Measurements from ENCODE around the gene BAMBI. TPM values are rescaled to one million over a fixed set of nuclear protein-coding genes. Genes with fewer than 3 reads are reported as not detected.

Gene BAMBI
- total RNA-seq, 1 experiment from 2014 or later = 31.5 TPM

DNA sequence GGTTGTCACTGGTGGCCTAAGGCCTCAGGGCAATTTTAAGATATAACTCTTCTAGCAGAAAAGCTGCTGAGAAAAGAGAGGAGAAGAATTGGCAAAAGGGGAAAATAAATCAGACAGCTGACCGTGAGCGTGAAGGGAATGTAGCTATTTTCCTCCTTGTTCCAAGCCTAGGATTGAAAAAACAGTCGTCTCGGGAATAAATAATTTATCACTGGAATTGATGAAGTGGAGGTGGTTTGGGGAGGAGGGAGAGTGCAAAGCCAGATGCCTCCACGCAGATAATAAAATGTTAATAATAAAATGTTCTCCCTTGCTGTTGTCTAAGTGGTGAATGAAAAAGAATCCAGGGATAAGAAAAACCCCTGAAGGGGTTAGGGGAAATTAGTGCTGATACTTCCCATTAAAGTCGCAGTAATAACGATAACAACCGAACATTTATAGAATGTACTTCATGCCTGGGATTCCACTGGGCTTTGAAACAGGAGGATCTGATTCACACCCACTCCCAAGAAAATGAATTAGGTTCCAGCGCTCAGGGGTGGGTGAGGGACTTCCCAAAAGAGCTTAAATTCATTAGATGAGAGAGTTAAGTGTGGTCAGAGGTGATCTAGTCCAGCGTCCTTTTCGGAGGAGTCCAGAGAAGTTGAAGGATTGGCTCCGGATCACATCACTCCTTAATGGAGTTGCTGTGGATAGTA lies 27.3 kb downstream of the BAMBI start:
- no peak for DNase-seq (ENCODE audit: low read depth)

DNA sequence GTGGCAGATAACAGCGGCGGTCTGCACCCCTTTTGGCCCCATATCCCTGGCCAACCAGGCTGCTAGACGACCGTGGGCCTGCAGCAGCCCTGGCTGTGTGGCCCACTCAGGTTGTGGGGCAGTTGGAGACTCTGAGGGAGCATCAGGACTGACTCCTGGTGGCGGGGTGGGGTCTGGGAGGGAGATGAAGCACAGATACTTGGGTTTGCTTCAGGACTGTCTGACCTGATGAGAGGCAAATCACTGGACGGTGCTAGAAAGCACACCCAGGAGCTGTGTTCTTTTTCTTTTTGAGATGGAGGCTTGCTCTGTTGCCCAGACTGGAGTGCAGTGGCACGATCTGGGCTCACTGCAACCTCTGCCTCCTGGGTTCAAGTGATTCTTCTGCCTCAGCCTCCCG lies 28.2 kb downstream of the BAMBI start:
- DNase-seq (ENCODE audit: low read depth) = no peak

DNA sequence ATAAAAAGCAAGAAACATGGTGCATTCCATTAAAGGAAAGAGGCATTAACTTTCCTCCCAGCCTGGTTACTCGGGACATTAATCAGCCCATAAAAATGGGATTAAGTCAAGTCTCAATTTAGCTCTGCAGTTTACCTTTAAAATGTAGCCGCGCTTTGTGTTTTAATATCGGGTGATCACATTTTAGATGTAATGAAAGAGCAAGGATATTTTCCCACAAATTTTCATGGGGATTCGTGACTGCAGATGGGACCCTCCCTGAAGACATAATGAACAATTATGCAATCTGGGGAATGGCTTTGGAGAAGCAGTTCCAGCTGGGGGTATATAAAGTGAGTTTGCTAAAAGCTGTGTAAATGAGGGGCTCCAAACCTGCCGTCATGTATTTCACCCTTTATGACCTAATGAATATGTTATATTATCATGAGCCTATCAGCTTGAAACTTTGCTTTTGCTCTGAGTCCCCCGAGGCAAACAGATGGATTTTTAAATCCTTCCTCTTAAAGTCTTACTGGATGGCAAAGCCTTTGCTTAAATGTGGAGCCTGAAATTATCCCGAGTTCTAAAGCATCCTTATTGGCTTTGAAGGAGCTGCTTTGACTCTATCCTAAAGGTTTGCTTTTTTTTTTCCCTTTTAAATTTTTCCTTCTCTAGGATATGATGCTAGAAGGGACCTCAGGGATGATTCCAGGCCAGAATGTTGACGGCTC lies 31.8 kb downstream of the BAMBI start:
- no peak for DNase-seq (ENCODE audit: low read depth)

DNA sequence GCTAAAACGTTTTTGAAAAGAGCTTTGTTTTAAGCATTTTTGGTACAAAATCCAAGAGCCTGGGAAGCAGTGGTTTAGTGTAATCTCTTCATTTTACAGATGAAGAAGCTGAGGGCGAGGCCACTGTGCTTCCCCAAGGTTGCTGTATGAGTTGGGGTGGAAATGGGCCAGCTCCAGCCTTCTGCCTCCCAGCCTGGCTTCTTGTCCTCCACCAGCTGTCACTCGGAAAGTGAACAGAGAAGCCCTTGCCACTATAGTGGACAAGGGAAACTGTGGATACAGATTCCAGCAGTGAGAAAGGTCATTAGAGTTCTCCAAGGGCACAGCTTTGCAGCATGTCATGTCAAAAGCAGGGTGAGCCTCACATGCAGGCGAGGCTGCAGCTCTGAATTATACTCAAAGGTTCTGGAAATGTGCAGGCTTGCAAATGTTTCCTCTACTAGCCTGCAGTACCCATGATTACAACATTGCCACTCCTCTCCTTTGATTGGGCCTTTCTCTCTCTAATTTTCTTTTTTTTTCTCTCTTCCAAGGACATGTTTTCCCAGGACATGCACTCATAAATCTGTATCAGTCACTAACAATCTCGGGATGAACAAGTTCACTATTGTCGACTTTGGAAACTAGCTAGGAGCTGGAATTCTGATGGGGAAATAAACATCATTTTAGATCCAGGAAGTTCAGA lies 33.0 kb downstream of the BAMBI start:
- DNase-seq (ENCODE audit: low read depth) = no peak

DNA sequence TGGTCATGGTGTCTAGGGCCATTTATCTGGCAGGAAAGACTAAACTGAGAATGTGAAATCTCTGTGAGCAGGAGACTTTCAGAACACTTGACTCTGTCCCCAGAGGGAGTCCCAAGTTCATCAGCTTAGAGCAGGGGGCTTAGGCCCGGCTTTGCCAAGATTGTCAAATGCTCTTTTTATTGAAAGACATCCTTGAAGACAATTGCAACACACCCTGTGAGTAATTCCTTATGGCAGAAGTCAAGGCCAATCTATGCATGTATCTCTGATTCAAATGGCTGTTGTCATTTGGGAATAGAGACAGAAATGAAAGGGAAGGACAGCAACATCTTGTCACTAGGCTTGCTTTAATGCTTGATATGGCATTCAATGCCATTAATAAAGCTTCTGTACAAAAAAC lies 33.7 kb downstream of the BAMBI start:
- DNase-seq (ENCODE audit: low read depth) = no peak

DNA sequence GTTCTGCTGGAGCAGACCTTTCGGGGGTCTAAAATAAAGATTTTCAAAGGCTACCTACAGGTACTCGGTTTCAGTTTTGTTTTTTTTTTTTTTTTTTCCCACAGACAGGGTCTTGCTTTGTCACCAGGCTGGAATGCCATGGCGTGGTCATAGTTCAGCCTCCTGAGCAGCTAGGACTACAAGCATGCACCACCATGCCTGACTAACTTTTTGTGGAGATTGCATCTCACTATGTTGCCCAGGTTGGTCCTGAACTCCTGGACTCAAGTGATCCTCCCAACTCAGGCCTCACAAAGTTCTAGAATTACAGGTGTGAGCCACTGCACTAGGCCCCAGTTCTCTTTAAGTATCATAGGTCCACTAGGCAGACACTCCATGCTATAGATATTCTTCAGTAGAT lies 34.5 kb downstream of the BAMBI start:
- DNase-seq (ENCODE audit: low read depth) = peak; percentile 38

DNA sequence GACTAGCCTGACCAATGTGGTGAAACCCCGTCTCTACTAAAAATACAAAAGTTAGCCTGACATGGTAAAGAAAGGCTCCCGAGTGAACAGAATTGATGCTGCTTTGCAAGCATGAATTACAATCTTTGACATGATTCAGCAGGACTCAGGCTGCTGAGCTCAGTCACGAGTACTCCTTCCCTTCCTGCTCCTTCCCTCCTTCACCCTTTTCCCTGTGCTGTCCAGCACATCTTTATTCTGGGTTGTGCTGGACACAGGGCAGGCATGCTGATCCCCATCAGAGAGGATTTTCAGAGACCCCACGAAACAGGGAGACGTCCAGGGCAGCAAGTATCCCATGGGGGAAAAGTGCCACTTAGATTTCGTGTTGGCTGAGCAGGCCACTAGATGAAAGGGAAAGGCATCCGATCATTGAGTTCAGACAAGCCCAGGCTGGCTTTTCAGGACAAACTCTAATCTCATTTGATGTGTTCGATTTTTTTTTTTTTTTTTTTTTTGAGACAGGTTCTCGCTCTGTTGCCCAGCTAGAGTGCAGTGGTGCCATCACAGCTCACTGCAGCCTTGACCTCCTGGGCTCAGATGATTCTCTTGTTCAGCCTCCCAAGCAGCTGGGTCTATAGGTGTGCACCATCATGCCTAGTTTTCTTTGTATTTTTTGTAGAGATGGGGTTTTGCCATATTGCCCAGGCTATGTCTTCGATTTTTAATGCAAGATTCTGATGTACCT lies 36.5 kb downstream of the BAMBI start:
- DNase-seq (ENCODE audit: low read depth) = no peak

DNA sequence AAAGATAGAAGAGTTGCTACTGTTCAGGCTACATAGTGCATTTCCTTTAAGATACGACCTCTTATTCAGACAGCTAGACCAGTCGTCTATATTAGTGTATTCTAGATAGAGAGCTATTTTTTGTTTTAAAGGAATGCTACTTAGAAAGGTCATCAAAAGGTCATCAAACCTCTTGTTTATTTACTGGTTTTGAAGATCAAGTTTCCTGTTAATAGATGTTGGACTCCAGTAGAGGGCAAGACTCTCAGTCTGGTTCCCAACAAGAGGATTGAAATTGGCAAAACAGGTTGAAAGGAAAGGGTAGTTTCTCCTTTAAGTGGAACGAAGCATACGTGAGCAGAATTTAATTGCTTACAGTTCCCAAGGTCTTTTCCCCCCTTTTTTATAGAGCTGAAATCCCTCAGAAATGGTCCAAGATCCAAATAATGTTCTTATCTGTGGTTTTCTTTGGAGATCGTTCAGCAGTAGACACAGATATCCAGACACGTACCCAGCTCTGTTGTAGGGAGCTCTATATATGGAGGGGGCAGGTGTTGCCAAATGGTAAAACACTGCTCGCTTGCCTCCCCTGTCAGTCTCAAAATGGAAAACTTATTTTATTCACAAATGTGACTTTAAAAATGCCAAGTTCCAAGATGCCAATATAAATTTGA lies 37.2 kb downstream of the BAMBI start:
- DNase-seq (ENCODE audit: low read depth) = no peak

DNA sequence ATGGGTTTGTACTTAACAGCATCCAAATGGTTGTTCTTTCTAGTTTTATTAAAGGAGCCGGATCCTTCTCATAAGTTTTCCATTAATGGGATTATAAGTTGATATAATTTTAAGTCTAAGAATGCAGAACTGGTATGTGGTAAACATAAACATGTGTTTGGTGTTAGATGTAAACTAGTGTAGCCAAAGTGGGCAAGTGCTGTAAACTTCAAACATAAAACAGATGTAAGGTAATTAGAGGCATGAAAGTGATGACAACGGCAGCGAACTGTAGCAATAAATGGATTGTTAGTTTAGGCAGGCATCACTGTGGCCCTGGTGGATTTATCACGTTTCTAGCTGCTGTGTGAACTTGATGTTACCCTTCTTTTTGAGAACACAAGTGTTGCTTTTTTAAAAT lies 37.9 kb downstream of the BAMBI start:
- no peak for DNase-seq (ENCODE audit: low read depth)

DNA sequence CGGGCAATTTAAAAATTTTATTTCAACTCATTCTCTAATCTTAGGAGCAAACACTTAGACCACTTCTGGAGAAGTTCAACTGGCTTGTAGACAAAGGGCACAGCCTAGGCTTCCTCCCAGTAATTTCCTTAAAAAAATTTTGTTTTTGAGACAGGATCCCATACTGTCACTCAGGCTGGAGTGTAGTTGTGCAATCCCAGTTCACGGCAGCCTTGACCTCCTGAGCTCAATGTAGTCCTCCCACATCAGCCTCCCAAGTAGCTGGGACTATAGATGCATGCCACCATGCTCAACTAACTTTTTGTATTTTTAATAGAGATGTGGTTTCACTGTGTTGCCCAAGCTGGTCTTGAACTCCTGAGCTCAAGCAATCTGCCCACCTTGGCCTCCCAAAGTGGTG lies 38.4 kb downstream of the BAMBI start:
- DNase-seq (ENCODE audit: low read depth) = no peak

DNA sequence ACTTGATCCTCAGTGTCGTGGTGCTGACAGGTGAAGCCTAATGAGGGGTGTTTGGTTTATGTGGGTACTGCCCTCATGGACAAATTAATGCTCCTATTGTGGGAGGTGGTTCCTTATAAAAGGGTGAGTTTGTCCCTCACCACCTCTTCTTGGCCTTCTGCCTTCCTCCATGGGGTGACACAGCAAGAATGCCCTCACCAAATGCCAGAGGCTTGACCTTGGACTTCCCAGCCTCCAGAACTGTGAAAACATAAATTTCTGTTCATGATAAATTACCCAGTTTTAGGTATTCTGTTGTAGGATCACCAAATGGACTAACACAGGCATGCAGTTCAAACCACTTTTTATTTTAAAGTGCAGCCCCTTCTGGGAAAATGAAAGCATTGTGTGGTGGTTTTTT lies 39.4 kb downstream of the BAMBI start:
- DNase-seq (ENCODE audit: low read depth) = no peak

DNA sequence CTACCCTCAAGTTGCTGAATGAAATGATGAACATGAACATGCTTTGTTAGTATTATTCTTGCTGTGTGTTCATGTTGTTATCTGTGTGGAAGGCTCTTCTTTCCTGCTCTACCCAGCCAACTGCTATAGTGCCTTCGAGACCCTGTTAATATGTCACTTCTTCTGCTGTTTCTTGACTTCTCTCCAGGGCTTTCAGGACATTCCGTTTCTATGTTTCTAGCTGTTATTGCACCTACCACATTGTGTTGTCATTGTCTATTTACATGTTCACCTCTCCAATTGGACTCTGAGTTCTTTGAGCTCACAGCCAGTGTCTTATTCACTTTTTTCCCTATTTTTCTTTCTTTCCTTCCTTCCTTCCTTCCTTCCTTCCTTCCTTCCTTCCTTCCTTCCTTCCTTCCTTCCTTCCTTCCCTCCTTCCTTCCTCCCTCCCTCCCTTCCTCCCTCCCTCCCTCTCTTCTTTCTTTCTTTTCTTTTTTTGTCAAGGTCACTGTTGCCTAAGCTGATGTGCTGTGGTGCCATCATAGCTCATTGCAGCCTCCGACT lies 40.4 kb downstream of the BAMBI start:
- no peak for DNase-seq (ENCODE audit: low read depth)

DNA sequence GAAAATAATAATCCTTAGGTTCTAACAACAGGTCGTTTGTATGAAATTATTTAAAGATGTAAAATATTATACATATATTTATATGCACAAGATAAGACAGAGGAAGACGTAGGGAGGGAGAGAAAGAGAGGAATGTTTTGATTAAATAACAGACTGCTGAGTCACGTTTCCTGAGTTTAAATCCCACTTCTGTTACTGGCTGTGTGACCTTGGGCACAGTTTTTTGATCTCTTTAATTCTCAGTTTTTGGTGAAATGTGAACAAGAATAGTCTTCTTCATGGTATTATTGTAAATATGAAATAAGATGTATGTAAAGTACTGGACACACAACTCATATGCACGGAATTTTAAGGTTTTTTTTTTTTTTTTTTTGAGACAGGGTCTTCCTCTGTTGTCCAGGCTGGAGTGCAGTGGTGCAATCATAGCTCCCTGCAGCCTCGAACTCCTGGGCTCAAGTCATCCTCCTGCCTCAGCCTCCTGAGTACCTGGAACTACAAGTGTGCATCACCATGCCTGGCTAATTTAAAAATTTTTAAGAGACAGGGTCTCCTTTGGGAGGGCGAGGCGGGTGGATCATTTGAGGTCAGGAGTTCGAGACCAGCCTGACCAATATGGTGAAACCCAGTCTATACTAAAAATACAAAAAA lies 42.6 kb downstream of the BAMBI start:
- DNase-seq (ENCODE audit: low read depth) = peak; percentile 37

DNA sequence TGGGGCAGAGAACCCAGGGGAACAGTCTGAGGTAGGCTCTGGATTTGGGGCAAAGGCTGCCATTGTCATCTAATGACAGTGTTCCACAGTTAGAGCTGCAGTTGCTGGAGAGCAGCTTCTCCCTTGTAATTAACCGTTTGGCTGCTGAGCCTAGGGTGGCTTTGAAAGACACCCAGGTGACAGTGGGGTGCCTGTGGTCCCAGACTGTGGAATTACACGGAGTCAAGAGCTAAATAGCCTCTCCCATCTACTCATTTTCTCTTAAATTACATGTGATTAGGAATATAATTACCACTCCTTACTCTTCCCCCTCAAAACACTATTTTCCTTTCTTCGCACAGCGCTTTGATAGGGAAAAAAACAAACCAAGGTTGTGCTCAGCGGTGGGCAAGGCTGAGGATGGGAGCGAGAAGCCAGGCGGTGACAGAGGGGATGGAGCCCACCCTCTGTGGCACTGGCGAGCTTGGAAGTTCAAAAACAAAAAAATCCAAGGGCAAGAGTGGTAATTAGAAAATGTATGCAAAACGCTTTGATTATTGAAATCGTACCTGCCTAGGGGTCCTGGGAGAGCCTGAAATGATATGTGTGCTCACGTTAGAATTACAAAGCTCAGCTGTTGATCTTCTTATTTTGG lies 44.1 kb downstream of the BAMBI start:
- DNase-seq (ENCODE audit: low read depth) = no peak

DNA sequence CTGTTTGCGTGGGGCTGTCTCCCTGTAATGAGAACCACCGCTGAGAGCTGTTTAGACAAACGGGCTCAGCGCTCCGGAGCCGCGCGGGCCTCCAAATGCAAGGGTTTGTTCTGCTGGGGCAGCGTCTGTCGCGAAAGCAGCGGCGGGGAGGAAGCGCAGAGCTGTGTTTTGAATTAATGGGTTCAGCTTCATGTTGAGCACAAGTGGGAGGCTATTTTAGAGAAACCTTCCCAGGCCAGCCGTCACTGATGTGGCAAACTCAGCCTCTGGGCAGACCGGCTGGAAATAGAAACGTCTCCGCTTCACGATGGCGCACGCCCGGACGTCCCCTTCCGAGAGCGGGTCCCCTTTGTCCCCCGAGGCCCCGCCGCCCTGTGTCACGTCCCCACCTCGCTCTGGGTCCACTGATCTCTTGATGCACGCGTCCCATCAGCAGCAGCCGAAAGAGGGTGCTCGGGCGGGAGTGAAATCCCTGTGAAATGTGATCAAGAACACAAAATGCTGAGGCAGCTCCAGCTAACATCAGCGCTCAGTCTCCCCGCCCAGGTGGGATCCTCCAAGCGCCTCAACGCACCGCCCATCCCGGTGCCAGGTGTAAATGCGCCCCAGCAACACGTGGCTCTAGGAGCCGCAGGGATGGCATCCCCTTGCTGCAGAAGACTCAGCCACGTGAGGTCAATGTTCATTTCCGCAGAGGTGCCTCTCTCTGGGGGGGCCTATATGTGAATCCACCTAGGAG lies 44.9 kb downstream of the BAMBI start:
- peak; percentile 25 for DNase-seq (ENCODE audit: low read depth)

DNA sequence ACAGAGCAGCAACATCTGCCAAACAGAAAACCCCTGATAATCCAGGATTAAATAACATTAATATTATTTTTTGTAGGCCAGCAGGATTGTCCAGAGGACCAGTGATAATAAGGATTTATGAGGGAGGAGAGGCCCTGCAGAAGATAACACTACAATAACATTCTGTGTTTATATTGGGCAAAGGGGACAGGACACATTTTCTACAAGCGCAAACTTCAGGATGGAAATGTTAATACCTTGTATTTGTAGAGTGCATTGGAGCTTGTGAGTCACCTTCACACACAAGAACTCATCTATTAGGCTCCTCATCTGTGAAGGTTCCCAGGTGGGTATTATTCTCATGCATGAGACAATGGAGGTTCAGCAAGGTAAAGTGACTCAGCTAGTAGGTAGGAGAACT lies 51.0 kb downstream of the BAMBI start:
- DNase-seq (ENCODE audit: low read depth) = no peak

DNA sequence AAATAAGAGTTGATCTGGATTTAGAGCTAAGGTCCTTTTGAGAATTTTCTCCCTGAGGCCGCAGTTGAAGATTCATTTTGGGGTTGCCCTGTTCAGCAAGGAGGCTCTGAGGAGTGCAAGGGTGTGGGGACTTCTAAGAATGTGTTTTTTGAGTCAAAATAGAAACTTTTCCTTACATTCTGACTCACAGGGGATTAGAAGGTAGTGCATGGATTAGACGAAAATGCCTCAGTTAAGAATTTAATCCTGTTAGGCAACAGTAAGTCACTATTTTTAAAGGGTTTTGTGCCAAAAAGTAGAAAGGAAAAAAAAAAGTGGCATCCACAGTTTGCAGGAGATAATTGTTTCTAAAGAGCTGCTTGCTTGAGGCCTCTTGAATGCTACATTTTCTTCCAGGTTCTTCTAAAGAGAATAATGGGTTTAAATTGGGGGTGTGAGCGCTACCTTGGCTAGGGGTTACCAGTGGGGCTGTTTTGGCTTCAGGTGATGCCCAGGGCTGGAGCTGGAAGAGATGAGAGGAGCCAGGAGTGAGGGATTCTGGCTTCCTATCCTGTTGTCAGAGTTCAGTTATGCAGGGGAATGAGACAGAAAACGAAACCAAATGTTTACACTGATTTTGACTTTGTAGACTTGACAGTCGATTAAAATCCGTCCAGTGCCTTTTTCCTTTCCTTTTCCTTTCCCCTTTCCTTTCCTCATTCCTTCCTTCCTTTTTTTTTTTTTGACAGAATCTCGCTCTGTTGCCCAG lies 52.9 kb downstream of the BAMBI start:
- no peak for DNase-seq (ENCODE audit: low read depth)

DNA sequence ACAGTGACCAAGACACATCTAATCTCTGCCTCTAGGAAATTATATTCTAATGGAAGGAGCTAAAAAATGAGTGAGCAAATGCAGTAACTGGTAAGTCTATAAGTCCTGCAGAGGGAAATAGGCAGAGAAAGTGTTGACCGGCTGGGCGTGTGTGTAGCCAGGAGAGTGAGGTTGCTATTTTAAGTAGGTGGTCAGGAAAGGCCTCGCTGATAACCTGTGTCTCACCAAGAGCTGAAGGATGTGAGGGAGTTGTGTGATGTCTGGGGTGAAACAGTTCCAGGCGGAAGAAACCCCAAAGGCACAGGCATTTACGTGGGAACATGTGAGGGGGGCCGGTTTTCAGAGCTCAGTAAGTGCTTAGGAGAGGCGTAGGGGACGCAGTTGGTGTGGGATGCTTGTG lies 54.8 kb downstream of the BAMBI start:
- no peak for DNase-seq (ENCODE audit: low read depth)

All from Daoy (cell line).